GM21423 (cell line): ENCODE data around the gene DIP2A.
"Not testable (repeated sequence)": the region's sequence is repeated elsewhere in the genome, so short reads cannot be mapped to it uniquely, and the experiment has no call there.

Experiments used
- ATAC-seq: cut with Tn5 transposase; IDR thresholded peaks from one replicate; pipeline ENCODE4 v1.9.1; 2021; ENCODE audit warnings: mild to moderate bottlenecking, moderate library complexity; ENCODE audit not compliant: unreplicated experiment

The DIP2A gene

GRCh38 chr21:46518983-46519583, 60.4 kb downstream of the DIP2A start:
- no peak for ATAC-seq

DNA sequence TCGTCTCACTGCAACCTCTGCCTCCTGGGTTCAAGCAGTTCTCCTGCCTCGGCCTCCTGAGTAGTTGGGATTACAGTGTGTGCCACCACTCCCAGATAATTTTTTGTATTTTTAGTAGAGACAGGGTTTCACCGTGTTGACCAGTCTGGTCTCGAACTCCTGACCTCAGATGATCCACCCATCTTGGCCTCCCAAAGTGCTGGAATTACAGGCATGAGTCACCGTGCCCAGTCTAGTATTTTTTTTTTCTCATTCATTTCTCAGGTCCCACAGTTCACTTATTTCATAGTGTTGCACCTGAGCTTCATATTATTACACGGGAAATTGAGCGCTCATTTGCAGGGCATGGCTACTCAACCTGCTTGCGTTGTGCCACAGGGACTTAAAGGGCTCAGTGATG, 68.7 kb downstream of the DIP2A start:
- not testable (repeated sequence) for ATAC-seq

DNA sequence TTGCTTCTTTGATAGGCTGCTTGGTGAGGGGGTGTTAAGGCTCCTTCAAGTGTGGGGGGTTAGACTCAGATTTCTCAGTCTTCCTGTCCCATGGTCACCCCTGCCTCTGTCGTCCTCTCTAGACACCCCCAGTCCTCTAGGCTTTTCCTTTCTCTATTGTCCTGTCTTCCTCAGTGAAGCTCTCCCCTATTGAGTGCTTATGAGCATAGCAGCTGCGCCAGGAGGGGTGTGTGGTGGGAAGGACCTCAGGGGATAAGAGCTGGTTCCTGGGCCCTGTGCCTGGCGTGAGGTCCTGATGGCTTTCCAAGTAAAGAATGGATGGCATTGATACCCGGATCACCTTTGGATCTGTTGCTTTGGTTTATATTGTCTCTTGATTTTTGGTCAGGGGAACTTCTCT, 69.1 kb downstream of the DIP2A start:
- ATAC-seq: no peak

- no peak for ATAC-seq
Measured at GRCh38 chr21:46532080-46532479, 73.4 kb downstream of the DIP2A start.

DNA sequence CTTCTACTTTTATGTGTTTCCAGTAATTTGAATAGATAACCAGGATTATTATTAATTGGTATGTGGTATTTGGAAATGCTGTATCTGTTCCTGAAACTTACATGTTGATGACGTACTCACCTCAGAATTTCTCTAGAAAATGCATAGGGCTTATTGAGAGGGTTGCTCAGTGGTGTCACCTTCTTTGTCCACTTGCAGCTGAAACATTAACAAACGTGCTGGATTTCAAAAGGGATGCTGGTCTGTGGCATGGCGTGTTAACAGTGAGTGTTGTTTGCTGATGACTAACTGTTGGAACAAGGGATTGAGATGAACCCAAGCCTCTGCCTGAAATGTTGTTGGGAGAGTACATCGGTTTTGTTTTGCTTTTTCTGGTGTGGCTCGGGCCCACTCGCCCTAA, 78.3 kb downstream of the DIP2A start:
- ATAC-seq: no peak

- no peak for ATAC-seq
Measured at GRCh38 chr21:46538262-46538661, 79.6 kb downstream of the DIP2A start.

- no peak for ATAC-seq
Measured at GRCh38 chr21:46538851-46539666, 80.4 kb downstream of the DIP2A start.

DNA sequence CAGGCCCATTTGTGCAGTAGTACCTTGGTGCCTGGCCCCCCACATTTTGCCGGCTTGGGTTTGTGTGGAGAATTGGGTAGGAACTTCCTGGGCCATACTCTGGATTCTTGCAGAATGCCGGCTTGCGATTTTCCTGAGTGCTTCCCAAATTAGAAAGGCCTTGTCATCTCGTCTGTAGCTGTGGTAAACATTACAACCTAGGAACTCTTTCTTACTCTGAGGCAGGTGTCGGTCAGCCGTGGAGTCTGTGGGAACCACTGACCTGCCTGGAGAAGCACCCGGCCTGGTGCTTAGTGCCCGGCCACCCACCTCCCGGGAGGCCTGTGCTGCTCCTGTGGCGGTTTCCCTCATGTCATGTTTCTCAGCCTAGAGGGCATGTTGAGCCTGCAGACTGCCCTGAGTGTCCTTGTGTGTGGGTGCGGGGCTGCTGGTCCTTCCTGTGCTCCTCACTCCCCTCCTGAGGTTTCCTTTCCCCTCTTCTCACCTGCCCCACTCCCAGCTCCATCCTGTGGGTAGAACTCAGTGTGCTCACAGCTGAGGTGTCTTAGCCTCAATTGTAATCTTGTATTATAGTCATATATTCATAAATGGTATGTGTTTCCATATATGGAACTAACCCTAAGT, 81.5 kb downstream of the DIP2A start:
- ATAC-seq: no peak

DNA sequence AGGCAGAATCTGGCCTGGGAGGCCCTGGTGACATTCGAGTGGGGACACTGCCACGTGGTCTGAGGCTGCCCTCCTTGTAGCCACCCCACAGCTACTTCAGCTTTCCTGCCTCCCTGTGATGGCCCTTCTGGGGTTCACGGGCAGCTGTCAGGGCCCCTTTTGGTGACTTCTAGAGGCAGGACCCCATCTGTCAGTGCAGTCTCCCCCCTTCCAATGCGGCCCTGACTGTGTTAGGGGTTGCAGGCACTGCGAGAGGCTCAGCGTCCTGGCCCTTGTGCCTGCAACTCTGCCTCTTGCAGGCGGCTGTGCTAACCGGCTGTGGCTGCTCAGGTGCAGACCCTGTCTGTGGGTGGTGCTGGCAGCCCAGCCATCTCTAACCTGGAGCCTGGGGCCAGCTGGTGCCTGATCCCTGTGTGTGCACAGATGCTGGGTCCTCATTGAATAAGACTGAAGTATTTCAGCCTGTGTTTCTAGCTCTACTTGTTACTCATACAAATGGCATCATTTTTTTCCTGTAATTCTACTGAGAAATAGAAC, 84.0 kb downstream of the DIP2A start:
- ATAC-seq: no peak

DNA sequence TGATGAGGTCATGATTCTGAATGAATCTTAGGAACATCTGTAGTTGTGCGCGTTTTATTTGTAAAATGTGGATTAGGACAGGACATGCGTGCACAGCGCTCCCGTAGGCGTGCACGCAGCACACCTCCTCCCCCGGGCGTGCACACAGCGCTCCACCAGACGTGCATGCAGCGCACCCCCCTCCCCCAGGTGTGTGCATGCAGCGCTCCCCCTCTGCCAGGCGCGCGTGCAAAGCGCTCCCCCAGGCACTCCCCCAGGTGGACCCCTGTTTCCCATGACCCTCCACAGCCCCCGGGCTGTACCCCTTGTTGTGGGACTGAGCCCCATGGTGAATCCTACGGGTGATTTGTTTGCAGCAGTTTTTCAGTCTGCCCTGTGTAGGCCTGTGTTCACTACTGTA, 84.6 kb downstream of the DIP2A start:
- ATAC-seq: no peak

DNA sequence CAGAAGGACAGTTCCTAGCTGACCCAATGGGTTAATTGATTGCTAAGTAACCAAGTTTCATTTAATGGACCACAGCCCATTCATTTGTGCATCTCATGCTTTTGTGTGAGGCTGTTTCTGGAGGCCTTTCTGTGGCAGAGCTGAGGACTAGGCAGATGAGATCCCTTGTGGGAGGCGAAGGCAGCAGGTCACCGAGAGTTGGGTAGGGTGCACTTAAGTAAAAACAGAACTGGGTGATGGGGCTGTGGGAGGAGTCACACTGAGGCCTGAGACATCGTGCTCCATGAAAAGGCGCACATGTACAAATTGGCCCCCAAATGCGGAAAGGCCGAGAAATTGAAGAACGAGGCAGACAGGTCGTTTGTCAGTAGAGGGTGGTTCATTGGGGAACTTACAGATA, 85.3 kb downstream of the DIP2A start:
- no peak for ATAC-seq

DNA sequence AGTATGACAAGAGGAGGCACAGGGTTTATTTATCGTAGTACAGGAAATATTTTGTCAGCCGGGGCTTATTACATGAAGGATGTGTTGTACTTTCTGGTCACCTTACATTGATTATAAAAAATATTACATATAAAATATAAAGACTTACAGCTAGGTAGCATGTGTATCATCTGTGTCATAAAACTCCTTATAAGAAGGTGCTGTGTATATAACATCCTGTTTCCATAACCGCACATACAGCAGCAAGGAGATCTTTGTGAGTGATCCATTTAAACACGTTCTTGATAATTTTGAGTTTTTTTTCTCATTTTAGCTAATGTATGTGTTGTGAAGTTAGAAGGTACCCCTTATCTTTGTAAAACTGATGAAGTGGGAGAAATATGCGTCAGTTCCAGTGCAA, 86.1 kb downstream of the DIP2A start:
- no peak for ATAC-seq

DNA sequence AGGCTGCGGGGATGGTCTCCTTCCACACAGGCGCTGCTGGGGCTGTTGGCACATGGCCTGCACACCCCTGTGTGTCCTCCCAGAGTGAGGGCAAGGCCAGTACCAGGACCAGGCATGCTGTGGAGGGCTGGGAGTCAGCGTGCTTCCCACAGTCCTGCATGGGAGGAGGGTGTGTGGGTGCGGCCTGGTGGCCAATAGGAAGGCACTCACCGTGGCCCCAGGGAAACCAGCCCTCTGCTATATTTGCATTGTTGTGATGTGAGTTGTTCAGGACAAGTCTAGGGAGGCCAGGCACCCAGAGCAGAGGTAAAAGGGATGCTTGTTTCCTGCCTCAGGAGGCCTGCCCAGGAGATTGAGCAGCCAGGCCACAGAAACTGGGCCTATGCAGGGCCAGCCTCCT, 86.7 kb downstream of the DIP2A start:
- ATAC-seq: no peak

DNA sequence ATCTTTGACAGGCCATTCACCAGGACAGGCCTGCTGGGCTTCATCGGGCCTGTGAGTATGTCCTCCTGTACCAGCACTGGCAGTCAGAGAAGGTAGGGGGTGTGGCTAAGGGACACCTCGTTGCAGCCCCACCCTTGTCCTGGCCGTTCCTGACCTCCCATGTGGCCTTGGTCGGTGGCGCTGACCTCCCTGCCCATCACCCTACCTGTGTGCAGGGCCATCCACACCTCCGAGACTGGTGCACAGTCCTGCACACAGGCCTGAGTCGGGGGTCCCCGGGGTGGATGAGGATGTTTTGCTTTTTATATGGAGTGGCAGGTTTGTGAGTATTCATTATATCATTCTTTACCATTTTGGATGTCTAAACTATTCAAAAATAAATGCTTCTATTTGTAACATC, 87.2 kb downstream of the DIP2A start:
- no peak for ATAC-seq

GRCh38 chr21:46546799-46547198, 88.1 kb downstream of the DIP2A start:
- ATAC-seq: no peak

GRCh38 chr21:46549650-46550049, 91.0 kb downstream of the DIP2A start:
- no peak for ATAC-seq

DNA sequence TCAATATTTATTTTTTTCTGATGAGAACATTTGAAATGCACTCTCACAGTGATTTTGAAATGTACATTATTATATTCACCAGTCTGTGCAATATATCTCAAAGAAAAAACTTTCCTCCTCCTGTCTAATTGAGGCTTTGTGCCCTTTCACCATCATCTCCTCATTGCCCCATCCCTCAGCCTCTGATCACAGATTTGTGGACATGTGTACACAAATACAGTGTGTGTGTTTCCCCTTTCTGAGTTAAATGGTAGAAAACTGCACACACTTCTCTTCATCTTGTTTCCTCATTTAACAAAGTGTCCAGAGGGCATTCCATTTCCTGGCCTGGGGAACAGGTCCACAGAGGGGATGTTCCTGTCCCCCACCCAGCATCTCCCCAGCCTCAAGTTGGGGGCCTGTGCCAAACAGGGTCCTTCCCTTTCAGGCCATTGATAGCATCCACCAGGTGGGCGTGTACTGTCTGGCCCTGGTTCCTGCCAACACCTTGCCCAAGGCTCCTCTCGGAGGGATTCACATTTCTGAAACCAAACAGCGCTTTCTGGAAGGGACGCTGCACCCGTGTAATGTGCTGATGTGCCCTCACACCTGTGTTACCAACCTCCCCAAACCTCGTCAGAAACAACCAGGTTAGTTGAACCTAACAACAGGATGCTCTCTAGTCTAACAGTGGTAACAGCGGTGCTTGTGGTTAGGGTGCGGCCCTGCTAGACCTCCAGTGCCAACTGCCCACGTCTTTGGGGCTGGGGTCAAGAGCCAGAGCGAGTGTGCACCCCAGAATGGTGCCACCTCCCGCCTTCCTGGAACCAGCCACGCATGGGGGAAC, 91.6 kb downstream of the DIP2A start:
- no peak for ATAC-seq

GRCh38 chr21:46551636-46552241, 93.0 kb downstream of the DIP2A start:
- no peak for ATAC-seq

- no peak for ATAC-seq
Measured at GRCh38 chr21:46552274-46552673, 93.6 kb downstream of the DIP2A start.

- ATAC-seq: no peak
Measured at GRCh38 chr21:46552865-46553379, 94.2 kb downstream of the DIP2A start.
